IMR-90 (cell line): ENCODE results near the gene TUBA3D.
"Not testable (repeated sequence)": the region's sequence is repeated elsewhere in the genome, so short reads cannot be mapped to it uniquely, and the experiment has no call there.

Experiments
- BHLHE40 ChIP-seq: fragments of 150-350 bp; IDR thresholded peaks from 2 replicates; pipeline ENCODE4 v1.6.1; 2016; ENCODE audit warnings: mild to moderate bottlenecking, low read depth, low read length
- CEBPB ChIP-seq: IDR thresholded peaks from 2 replicates; pipeline ENCODE4 v1.6.1; 2012; ENCODE audit warnings: low read depth, low read length, improper control_type of control experiment
- MAFK ChIP-seq: IDR thresholded peaks from 2 replicates; pipeline ENCODE4 v1.6.1; 2012; ENCODE audit warnings: low read depth, low read length, improper control_type of control experiment
- MAZ ChIP-seq: IDR thresholded peaks from 2 replicates; pipeline ENCODE4 v1.6.1; 2012; ENCODE audit warnings: low read depth, mild to moderate bottlenecking, low read length, improper control_type of control experiment, moderate library complexity, borderline replicate concordance
- NFE2L2 ChIP-seq: fragments of 150-350 bp; IDR thresholded peaks from 2 replicates; pipeline ENCODE4 v1.6.1; 2016; ENCODE audit warnings: low read depth, mild to moderate bottlenecking, low read length
- POLR2A ChIP-seq: IDR thresholded peaks from 2 replicates; pipeline ENCODE4 v1.6.1; 2012; ENCODE audit warnings: mild to moderate bottlenecking, low read depth, low read length
- RAD21 ChIP-seq: IDR thresholded peaks from 2 replicates; pipeline ENCODE4 v1.6.1; 2012; ENCODE audit warnings: low read length, improper control_type of control experiment
- RCOR1 ChIP-seq: IDR thresholded peaks from 2 replicates; pipeline ENCODE4 v1.6.1; 2012; ENCODE audit warnings: mild to moderate bottlenecking, low read length, improper control_type of control experiment; ENCODE audit not compliant: insufficient replicate concordance
- SMC3 ChIP-seq: fragments of 150-350 bp; IDR thresholded peaks from 2 replicates; pipeline ENCODE4 v1.6.1; 2016; ENCODE audit warnings: low read depth, mild to moderate bottlenecking, antibody characterized with exemption, low read length, moderate library complexity
- TF ChIP-seq, protein P1 (sequence below): conservative IDR thresholded peaks from 2 replicates; pipeline ENCODE4 v1.5.1; 2012; ENCODE audit warnings: mild to moderate bottlenecking, low read depth, low read length, improper control_type of control experiment
- TF ChIP-seq, protein P2 (sequence below): fragments of 150-350 bp; IDR thresholded peaks from 2 replicates; pipeline ENCODE4 v1.6.1; 2017; ENCODE audit warnings: mild to moderate bottlenecking, antibody characterized with exemption, low read length, low read depth
- TF ChIP-seq, protein P3 (sequence below): fragments of 150-350 bp; IDR thresholded peaks from 2 replicates; pipeline ENCODE4 v1.6.1; 2016; ENCODE audit warnings: low read depth, mild to moderate bottlenecking, low read length, moderate library complexity, borderline replicate concordance

DNA sequence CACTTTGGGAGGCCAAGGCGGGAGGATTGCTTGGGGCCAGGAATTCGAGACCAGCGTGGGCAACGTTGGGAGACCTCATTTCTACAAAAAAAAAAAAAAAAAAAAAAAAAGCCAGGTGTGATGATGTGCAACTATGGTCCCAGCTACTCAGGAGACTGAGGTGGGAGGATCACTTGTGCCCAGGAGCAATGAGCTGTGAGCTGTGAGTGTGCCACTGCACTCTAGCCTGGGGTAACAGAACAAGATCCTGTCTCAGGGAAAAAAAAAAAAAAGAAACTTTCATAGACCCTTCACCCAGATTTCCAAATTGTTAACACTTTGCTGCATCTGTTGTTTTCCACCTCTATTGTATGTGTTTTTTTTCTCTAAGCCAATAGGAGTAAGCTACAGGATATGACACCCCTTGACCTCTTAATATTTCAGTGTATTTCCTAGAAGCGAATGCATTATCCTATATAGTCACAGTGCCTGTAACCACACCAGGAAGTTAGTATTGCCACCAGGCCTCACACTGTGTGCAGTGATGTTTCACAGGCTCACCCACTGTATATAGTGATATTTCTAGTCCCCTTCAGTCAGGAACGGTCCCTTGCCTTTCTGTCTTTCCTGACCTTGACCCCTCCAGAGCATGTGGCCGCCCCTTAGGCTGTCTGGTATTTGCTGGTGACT, 28.3 kb downstream of the TUBA3D start:
- TF ChIP-seq, protein P1, sequence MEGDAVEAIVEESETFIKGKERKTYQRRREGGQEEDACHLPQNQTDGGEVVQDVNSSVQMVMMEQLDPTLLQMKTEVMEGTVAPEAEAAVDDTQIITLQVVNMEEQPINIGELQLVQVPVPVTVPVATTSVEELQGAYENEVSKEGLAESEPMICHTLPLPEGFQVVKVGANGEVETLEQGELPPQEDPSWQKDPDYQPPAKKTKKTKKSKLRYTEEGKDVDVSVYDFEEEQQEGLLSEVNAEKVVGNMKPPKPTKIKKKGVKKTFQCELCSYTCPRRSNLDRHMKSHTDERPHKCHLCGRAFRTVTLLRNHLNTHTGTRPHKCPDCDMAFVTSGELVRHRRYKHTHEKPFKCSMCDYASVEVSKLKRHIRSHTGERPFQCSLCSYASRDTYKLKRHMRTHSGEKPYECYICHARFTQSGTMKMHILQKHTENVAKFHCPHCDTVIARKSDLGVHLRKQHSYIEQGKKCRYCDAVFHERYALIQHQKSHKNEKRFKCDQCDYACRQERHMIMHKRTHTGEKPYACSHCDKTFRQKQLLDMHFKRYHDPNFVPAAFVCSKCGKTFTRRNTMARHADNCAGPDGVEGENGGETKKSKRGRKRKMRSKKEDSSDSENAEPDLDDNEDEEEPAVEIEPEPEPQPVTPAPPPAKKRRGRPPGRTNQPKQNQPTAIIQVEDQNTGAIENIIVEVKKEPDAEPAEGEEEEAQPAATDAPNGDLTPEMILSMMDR = not testable (repeated sequence)
- not testable (repeated sequence) for TF ChIP-seq RAD21, SMC3, CEBPB, BHLHE40, POLR2A, MAFK, RCOR1, NFE2L2, MAZ
- TF ChIP-seq, protein P2, sequence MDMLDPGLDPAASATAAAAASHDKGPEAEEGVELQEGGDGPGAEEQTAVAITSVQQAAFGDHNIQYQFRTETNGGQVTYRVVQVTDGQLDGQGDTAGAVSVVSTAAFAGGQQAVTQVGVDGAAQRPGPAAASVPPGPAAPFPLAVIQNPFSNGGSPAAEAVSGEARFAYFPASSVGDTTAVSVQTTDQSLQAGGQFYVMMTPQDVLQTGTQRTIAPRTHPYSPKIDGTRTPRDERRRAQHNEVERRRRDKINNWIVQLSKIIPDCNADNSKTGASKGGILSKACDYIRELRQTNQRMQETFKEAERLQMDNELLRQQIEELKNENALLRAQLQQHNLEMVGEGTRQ = not testable (repeated sequence)
- TF ChIP-seq, protein P3, sequence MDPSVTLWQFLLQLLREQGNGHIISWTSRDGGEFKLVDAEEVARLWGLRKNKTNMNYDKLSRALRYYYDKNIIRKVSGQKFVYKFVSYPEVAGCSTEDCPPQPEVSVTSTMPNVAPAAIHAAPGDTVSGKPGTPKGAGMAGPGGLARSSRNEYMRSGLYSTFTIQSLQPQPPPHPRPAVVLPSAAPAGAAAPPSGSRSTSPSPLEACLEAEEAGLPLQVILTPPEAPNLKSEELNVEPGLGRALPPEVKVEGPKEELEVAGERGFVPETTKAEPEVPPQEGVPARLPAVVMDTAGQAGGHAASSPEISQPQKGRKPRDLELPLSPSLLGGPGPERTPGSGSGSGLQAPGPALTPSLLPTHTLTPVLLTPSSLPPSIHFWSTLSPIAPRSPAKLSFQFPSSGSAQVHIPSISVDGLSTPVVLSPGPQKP = not testable (repeated sequence)
